ENCODE data around the gene PNKD. TPM values are rescaled to one million over a fixed set of nuclear protein-coding genes. Genes with fewer than 3 reads are reported as not detected.

PNKD gene
- total RNA-seq, 1 donor from 2014 or later, result 13.5 TPM

DNA sequence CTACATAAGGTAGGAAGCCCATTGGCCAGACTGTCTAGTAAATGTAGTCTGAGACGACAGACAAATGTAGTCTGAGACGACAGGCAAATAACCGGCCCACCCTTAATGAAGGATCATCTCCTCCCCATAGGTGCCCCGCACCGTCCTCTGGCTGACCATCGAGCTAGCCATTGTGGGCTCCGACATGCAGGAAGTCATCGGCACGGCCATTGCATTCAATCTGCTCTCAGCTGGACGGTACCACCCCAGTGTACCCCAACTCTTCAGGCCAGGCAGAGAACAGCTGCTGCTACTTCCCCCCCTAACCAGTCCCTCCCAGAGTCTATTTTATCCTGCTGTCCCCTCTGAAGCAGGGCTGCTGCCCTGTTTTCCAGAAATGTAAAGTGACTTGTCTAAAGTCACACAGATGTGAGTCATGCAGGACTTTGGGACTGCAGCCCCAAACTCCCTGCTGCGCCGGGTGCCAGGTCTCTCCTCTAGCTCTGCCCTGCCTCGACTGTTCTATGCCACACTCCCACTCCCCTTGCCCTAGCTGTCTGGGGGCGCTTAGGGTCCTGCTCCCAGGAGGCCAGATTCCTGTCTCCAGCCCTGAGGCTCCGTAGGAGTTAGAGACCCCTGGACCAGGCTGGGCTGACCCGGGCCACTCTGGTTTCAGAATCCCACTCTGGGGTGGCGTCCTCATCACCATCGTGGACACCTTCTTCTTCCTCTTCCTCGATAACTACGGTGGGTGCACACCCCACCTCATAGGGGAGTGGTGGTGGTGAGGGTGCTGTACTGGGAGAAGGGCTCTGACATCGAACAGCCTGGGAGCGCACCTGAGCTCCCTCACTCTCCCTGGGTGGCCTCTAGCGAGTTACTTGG, 116.4 kb downstream of the PNKD start:
- peaks cover 16% of the 10 kb centered on the region for H3K27me3 Mint-ChIP-seq (ENCODE audit: insufficient read depth, low read depth)
- H3K27me3 ChIP-seq, result peaks cover 28% of the 10 kb centered on the region
- H3K9me3 Mint-ChIP-seq, result no peaks in the 10 kb centered on the region
- no peaks in the 10 kb centered on the region for H4K20me1 ChIP-seq (ENCODE audit: low read depth)
- H3K4me2 ChIP-seq, result peak overlapping the region; percentile 71
- no peak overlapping the region for H3K27ac Mint-ChIP-seq
- H3K36me3 Mint-ChIP-seq, result no peaks in the 10 kb centered on the region
- H3K4me3 Mint-ChIP-seq, result no peak overlapping the region
- peak; percentile 7 for DNase-seq (ENCODE audit: low spot score)
- peaks cover 25% of the 10 kb centered on the region for H3F3A ChIP-seq (ENCODE audit: low read depth)
- H3K27ac ChIP-seq, result no peak overlapping the region
- no peaks in the 10 kb centered on the region for H3K4me1 ChIP-seq
- H3K36me3 ChIP-seq, result no peaks in the 10 kb centered on the region
- H3K9ac ChIP-seq, result no peak overlapping the region
- no peaks in the 10 kb centered on the region for H3K79me2 ChIP-seq (ENCODE audit: low read depth)
- H3K4me3 ChIP-seq, result peak overlapping the region; percentile 50
- no peak for TF ChIP-seq EZH2 (IDR thresholded peaks at IDR 0.05)
- no peak for TF ChIP-seq EZH2phosphoT487 (IDR thresholded peaks at IDR 0.05)
- TF ChIP-seq, protein P1, sequence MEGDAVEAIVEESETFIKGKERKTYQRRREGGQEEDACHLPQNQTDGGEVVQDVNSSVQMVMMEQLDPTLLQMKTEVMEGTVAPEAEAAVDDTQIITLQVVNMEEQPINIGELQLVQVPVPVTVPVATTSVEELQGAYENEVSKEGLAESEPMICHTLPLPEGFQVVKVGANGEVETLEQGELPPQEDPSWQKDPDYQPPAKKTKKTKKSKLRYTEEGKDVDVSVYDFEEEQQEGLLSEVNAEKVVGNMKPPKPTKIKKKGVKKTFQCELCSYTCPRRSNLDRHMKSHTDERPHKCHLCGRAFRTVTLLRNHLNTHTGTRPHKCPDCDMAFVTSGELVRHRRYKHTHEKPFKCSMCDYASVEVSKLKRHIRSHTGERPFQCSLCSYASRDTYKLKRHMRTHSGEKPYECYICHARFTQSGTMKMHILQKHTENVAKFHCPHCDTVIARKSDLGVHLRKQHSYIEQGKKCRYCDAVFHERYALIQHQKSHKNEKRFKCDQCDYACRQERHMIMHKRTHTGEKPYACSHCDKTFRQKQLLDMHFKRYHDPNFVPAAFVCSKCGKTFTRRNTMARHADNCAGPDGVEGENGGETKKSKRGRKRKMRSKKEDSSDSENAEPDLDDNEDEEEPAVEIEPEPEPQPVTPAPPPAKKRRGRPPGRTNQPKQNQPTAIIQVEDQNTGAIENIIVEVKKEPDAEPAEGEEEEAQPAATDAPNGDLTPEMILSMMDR (IDR thresholded peaks at IDR 0.05), result no peak
- no peaks in the 10 kb centered on the region for H3K9me3 ChIP-seq (ENCODE audit: low read depth)
- no peaks in the 10 kb centered on the region for H3K4me1 Mint-ChIP-seq
- H2AFZ ChIP-seq (replicated peaks), result peak overlapping the region; percentile 96

DNA sequence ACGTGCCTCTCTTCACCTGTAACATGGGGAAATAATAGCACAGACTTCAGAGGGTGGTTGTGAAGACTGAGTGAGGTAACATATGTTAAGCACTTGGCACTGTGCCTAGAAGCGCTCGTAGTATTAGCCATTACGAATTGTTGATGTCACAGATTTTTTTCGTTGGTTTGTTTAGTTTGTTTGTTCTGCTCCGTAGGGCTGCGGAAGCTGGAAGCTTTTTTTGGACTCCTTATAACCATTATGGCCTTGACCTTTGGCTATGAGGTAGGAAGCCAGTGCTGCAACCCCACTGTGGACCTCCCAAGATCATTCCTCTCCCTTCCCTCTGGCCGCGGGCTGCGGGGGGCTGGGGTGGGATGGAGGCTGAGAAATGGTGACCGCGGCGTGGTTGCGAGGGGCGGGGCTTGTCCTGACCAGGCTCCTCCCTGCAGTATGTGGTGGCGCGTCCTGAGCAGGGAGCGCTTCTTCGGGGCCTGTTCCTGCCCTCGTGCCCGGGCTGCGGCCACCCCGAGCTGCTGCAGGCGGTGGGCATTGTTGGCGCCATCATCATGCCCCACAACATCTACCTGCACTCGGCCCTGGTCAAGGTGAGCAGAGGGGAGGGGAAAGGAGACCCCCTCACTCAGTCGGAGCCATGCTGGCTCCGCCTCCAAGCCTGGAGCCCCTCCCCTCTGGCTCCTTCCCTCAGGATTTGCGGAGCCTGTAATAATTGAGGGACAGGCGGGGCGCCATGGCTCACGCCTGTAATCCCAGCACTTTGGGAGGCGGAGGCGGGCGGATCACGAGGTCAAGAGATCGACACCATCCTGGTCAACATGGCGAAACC, 117.3 kb downstream of the PNKD start:
- H3K27ac ChIP-seq, result no peak overlapping the region
- peak overlapping the region; percentile 50 for H3K4me3 ChIP-seq
- no peak overlapping the region for H3K9ac ChIP-seq
- Mint-ChIP-seq H3K36me3 (no peaks in the 10 kb centered on the region), H3K4me3 (peak overlapping the region; percentile 63), H3K27ac (no peak overlapping the region), H3K4me1 (no peaks in the 10 kb centered on the region), H3K27me3 (ENCODE audit: insufficient read depth, low read depth) (peaks cover 14% of the 10 kb centered on the region), H3K9me3 (no peaks in the 10 kb centered on the region)
- peak; percentile 79 for DNase-seq (ENCODE audit: low spot score)
- H3K79me2 ChIP-seq (ENCODE audit: low read depth), result no peaks in the 10 kb centered on the region
- H3K4me2 ChIP-seq, result peak overlapping the region; percentile 71
- peaks cover 28% of the 10 kb centered on the region for H3K27me3 ChIP-seq
- TF ChIP-seq, protein P1 (IDR thresholded peaks at IDR 0.05), result no peak
- TF ChIP-seq EZH2phosphoT487 (IDR thresholded peaks at IDR 0.05) (no peak), EZH2 (IDR thresholded peaks at IDR 0.05) (no peak)
- peaks cover 25% of the 10 kb centered on the region for H3F3A ChIP-seq (ENCODE audit: low read depth)
- H3K4me1 ChIP-seq, result no peaks in the 10 kb centered on the region
- no peaks in the 10 kb centered on the region for H4K20me1 ChIP-seq (ENCODE audit: low read depth)
- H2AFZ ChIP-seq (replicated peaks), result peak overlapping the region; percentile 96
- H3K36me3 ChIP-seq, result no peaks in the 10 kb centered on the region
- no peaks in the 10 kb centered on the region for H3K9me3 ChIP-seq (ENCODE audit: low read depth)

DNA sequence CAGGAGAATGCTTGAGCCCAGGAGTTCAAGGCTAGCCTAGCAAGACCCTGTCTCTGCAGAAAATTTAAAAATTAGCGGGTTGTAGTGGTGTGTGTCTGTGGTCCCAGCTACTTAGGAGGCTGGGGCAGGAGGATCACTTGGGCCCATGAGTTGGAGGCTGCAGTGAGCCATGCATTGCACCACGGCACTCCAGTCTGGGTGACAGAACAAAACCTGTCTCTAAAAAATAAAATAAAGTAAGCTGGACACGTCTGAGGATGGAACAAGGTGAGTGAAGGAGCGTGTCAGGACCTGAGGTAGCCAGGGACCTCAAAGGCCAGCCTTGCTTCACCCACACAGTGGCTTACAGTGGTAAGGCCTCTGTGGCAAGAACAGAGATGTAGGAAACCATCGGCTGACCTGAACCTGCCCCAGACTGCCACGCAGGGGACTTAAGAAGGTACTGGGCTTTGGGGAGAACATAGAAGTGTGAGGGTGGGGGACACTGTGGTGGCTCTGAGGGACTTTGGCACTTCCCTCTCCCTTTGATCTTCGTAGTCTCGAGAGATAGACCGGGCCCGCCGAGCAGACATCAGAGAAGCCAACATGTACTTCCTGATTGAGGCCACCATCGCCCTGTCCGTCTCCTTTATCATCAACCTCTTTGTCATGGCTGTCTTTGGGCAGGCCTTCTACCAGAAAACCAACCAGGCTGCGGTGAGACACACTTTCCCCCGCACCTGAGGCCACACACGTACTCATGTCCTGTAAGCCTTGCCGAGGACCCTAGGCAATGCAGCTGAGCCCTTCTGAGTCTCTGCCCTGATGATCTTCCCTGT, 119.2 kb downstream of the PNKD start:
- Histone ChIP-seq H3K4me3 (no peak overlapping the region), H3K9me3 (ENCODE audit: low read depth) (no peaks in the 10 kb centered on the region), H3K4me2 (no peak overlapping the region), H3K36me3 (no peaks in the 10 kb centered on the region), H3K27ac (no peak overlapping the region), H3F3A (ENCODE audit: low read depth) (peaks cover 25% of the 10 kb centered on the region), H2AFZ (replicated peaks) (no peak overlapping the region), H3K4me1 (no peaks in the 10 kb centered on the region), H3K79me2 (ENCODE audit: low read depth) (no peaks in the 10 kb centered on the region), H4K20me1 (ENCODE audit: low read depth) (no peaks in the 10 kb centered on the region), H3K27me3 (peaks cover 28% of the 10 kb centered on the region), H3K9ac (no peak overlapping the region)
- H3K4me3 Mint-ChIP-seq, result no peak overlapping the region
- H3K27me3 Mint-ChIP-seq (ENCODE audit: insufficient read depth, low read depth), result peaks cover 16% of the 10 kb centered on the region
- no peak for DNase-seq (ENCODE audit: low spot score)
- no peaks in the 10 kb centered on the region for H3K4me1 Mint-ChIP-seq
- TF ChIP-seq, protein P1 (IDR thresholded peaks at IDR 0.05), result no peak
- no peak for TF ChIP-seq EZH2phosphoT487 (IDR thresholded peaks at IDR 0.05)
- no peak overlapping the region for H3K27ac Mint-ChIP-seq
- no peaks in the 10 kb centered on the region for H3K36me3 Mint-ChIP-seq
- H3K9me3 Mint-ChIP-seq, result no peaks in the 10 kb centered on the region

Data from neural progenitor cell (in vitro differentiated cells).